Measurements from ENCODE around the gene BRINP1. TPM values are rescaled to one million over a fixed set of nuclear protein-coding genes. Genes with fewer than 3 reads are reported as not detected.
A peak's percentile ranks its signal among the peaks of the same experiment; 100 is the strongest.

BRINP1 gene
- total RNA-seq, 1 experiment from 2014 or later: not detected

DNA sequence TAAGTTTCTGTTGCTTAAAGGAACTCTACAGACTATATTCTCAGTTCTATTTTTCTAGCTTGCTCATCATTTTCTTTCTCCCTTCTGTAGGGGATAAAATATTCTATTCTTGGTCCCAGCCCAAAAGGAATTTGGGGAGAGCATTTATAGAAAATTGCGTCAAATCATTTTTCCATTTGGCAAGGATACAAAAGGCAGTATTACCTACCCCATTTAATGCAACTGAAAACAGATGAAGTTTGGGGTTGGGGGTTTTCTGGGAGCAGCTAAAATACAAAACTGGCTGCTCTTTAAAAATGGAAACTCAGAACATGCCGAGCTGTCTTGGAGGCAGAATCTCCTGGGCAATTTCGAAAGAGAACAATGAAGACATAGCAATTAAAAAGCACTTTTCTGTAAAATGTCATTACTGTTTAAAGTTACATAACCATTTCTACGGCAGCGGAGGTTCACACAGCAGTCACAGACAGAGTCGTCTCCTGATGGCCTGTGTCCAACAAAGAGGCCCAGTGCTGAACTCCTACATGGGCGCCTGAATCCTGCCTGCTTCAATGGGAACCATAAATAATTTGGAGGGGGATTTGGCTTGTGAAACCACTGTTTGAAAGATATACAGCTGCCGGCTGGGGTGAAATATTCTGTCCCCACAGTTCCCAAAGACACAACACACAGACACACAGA is 152.4 kb downstream of the BRINP1 start:
- Histone ChIP-seq H3K27ac (ENCODE audit: low read depth, low read length, poor library complexity, severe bottlenecking) (no peak overlapping the region), H3K4me1 (ENCODE audit: insufficient read depth, low read length, poor library complexity, severe bottlenecking) (no peaks in the 10 kb centered on the region), H3K4me3 (ENCODE audit: low read depth, low read length, poor library complexity, severe bottlenecking) (no peak overlapping the region), H3K9me3 (ENCODE audit: low read depth, low read length, poor library complexity, severe bottlenecking) (no peaks in the 10 kb centered on the region), H3K36me3 (ENCODE audit: insufficient read depth, low read length, poor library complexity, severe bottlenecking) (no peaks in the 10 kb centered on the region), H3K27me3 (replicated peaks; ENCODE audit: insufficient read depth, low read depth, low read length, poor library complexity) (no peaks in the 10 kb centered on the region)
- ChIA-PET CTCF (no interaction called here), POLR2A (ENCODE audit: low non-redundant PET) (no interaction called here)
- TF ChIP-seq CTCF (conservative IDR thresholded peaks at IDR 0.05; ENCODE audit: low read depth, low read length): no peak
- TF ChIP-seq EZH2 (IDR thresholded peaks at IDR 0.05; ENCODE audit: borderline replicate concordance, low read depth, low read length, poor library complexity, severe bottlenecking): no peak
- no TSS peak for BruUV-seq (replicated peaks)
- peak; percentile 6 for DNase-seq (ENCODE audit: low spot score)
- intact Hi-C loops (cut with micrococcal nuclease; ENCODE audit: unreplicated experiment): no loop called here

GRCh38 chr9:119215651-119216050 is 153.6 kb downstream of the BRINP1 start:
- Histone ChIP-seq H3K27me3 (replicated peaks; ENCODE audit: insufficient read depth, low read depth, low read length, poor library complexity) (no peaks in the 10 kb centered on the region), H3K4me1 (ENCODE audit: insufficient read depth, low read length, poor library complexity, severe bottlenecking) (no peaks in the 10 kb centered on the region), H3K27ac (ENCODE audit: low read depth, low read length, poor library complexity, severe bottlenecking) (no peak overlapping the region), H3K36me3 (ENCODE audit: insufficient read depth, low read length, poor library complexity, severe bottlenecking) (no peaks in the 10 kb centered on the region), H3K9me3 (ENCODE audit: low read depth, low read length, poor library complexity, severe bottlenecking) (peaks cover 4% of the 10 kb centered on the region), H3K4me3 (ENCODE audit: low read depth, low read length, poor library complexity, severe bottlenecking) (no peak overlapping the region)
- TF ChIP-seq EZH2 (IDR thresholded peaks at IDR 0.05; ENCODE audit: borderline replicate concordance, low read depth, low read length, poor library complexity, severe bottlenecking) (no peak), CTCF (conservative IDR thresholded peaks at IDR 0.05; ENCODE audit: low read depth, low read length) (no peak)
- no TSS peak for BruUV-seq (replicated peaks)
- intact Hi-C loops (cut with micrococcal nuclease; ENCODE audit: unreplicated experiment): no loop called here
- ChIA-PET CTCF (no interaction called here), POLR2A (ENCODE audit: low non-redundant PET) (no interaction called here)
- no peak for DNase-seq (ENCODE audit: low spot score)

DNA sequence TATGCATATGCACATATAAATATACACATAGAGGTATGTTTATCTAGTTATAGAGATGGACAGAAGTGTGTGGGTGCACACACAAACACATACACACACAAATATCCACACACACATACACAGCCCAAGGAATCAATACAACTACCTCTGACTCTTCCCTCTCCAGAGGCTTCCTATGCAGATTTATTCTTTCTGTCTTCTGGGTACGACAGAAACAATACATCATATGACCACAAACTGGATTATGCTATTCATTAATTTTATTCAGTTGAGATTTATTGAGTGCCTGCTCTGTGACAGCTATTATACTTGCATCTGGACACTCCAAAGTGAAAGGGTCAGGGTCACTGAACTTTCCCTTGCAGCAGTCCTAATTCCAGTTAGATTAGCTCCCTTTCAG is 155.8 kb downstream of the BRINP1 start:
- ChIA-PET CTCF (no interaction called here), POLR2A (ENCODE audit: low non-redundant PET) (no interaction called here)
- no peak for DNase-seq (ENCODE audit: low spot score)
- no peak overlapping the region for H3K27ac ChIP-seq (ENCODE audit: low read depth, low read length, poor library complexity, severe bottlenecking)
- H3K27me3 ChIP-seq (replicated peaks; ENCODE audit: insufficient read depth, low read depth, low read length, poor library complexity): no peaks in the 10 kb centered on the region
- TF ChIP-seq EZH2 (IDR thresholded peaks at IDR 0.05; ENCODE audit: borderline replicate concordance, low read depth, low read length, poor library complexity, severe bottlenecking) (no peak), CTCF (conservative IDR thresholded peaks at IDR 0.05; ENCODE audit: low read depth, low read length) (no peak)
- no TSS peak for BruUV-seq (replicated peaks)
- no peak overlapping the region for H3K4me3 ChIP-seq (ENCODE audit: low read depth, low read length, poor library complexity, severe bottlenecking)
- peaks cover 4% of the 10 kb centered on the region for H3K9me3 ChIP-seq (ENCODE audit: low read depth, low read length, poor library complexity, severe bottlenecking)
- no peaks in the 10 kb centered on the region for H3K36me3 ChIP-seq (ENCODE audit: insufficient read depth, low read length, poor library complexity, severe bottlenecking)
- intact Hi-C loops (cut with micrococcal nuclease; ENCODE audit: unreplicated experiment): no loop called here
- H3K4me1 ChIP-seq (ENCODE audit: insufficient read depth, low read length, poor library complexity, severe bottlenecking): no peaks in the 10 kb centered on the region
